ENCODE data around the gene HAPLN1. TPM values are rescaled to one million over a fixed set of nuclear protein-coding genes. Genes with fewer than 3 reads are reported as not detected.

HAPLN1 gene
- total RNA-seq, 2 donors from 2014 or later = 2.0 to 14.1 TPM

DNA sequence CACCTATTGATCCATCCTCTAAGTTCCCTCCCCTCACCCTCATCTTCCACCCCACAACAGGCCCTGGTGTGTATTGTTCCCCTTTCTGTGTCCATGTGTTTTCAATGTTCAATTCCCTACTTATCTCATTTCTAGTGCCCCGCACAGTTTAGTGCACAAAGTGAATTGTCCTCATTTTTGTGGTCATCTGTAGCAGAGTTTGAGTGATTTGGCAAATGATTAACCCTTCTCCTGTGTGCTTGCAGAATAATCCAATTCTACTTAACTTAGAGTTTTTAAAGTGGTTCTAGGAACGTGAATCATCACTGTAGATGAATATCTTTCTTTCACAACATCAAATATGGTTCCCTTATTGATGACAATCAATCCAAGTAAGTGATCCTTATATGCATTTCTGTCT, 6.3 kb upstream of the HAPLN1 start:
- Histone ChIP-seq H3K4me3 (no peak overlapping the region), H3K36me3 (no peaks in the 10 kb centered on the region), H3K4me1 (ENCODE audit: control insufficient read depth in 1 of 2, low read depth in 2 of 2) (peaks cover 0 to 2% of the 10 kb centered on the region in 2 donors), H3K9me3 (no peaks in the 10 kb centered on the region), H3K27ac (no peak overlapping the region), H3K27me3 (replicated peaks; ENCODE audit: insufficient read depth) (no peaks in the 10 kb centered on the region)
- no peak for DNase-seq (ENCODE audit: low spot score)
- no peak for ATAC-seq (ENCODE audit: insufficient number of reproducible peaks, low FRiP score, low read depth)
- no peak for TF ChIP-seq CTCF (IDR thresholded peaks at IDR 0.05)

DNA sequence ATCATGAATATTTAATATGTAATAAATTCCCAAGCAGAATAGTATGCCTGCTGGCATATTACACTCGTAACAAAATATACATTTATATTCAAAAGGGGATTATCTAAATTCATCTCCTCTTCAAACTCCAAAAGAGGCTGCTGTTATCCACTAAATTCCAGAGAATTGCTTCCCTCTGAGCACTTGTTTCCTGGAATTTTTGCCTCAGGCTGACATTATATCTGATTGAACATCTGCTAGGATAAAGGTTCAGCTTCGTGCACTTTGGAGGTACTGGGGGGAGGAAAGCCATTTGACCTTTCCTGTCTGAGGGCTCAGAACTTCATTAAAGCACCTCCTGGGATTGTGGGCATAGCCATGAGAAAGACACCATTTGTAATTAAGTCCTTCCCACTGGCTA, 4.3 kb upstream of the HAPLN1 start:
- TF ChIP-seq CTCF (IDR thresholded peaks at IDR 0.05) = no peak
- no peak overlapping the region for H3K27ac ChIP-seq
- no peaks in the 10 kb centered on the region for H3K27me3 ChIP-seq (replicated peaks; ENCODE audit: insufficient read depth)
- no peak for ATAC-seq (ENCODE audit: insufficient number of reproducible peaks, low FRiP score, low read depth)
- no peak overlapping the region for H3K4me3 ChIP-seq
- H3K4me1 ChIP-seq (ENCODE audit: control insufficient read depth in 1 of 2, low read depth in 2 of 2) = peaks cover 0 to 2% of the 10 kb centered on the region in 2 donors
- no peak for DNase-seq (ENCODE audit: low spot score)
- no peaks in the 10 kb centered on the region for H3K36me3 ChIP-seq
- no peaks in the 10 kb centered on the region for H3K9me3 ChIP-seq

DNA sequence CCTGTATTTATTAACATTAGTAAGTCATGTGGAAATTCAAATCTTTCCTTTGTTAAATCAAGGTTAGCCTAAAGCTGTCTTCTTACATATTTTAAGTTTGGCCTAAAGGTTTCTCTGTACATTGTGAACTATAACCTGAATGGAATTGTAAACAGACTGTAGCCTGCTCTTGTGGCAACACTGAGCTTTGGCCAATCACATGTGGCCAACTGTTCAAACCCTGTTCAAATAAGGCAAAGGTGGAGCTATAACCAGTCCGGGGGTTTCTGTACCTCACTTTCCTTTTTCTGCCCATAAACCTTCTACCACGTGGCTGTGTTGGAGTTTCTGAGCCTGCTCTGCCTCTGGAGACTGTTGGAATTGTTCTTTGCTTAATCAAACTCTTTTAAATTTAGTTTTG, 3.3 kb upstream of the HAPLN1 start:
- TF ChIP-seq CTCF (IDR thresholded peaks at IDR 0.05) = no peak
- Histone ChIP-seq H3K36me3 (no peaks in the 10 kb centered on the region), H3K9me3 (no peaks in the 10 kb centered on the region), H3K27ac (no peak overlapping the region), H3K4me1 (ENCODE audit: control insufficient read depth in 1 of 2, low read depth in 2 of 2) (peaks cover 0 to 2% of the 10 kb centered on the region in 2 donors), H3K4me3 (no peak overlapping the region), H3K27me3 (replicated peaks; ENCODE audit: insufficient read depth) (no peaks in the 10 kb centered on the region)
- DNase-seq (ENCODE audit: low spot score) (no peak), ATAC-seq (ENCODE audit: insufficient number of reproducible peaks, low FRiP score, low read depth) (no peak)

DNA sequence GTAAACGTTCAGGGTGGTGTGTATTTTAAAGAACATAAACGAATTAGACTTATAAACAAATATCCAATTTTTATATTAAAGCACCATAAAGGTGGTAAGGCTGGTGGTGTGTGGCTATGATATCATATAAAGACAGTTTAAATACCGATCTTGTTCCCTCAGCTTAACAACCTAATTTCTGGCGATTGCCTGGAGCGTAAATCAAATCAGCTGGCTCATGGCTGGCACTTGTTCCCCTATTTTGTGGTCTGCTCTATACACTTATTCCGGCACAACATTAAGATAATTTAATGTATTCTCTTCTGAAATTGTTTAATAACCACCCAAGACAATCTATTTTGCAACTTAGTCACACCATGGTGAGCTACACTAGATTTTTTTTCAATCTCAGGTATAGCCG, 2.4 kb upstream of the HAPLN1 start:
- Histone ChIP-seq H3K27me3 (replicated peaks; ENCODE audit: insufficient read depth) (no peaks in the 10 kb centered on the region), H3K27ac (no peak overlapping the region), H3K9me3 (no peaks in the 10 kb centered on the region), H3K4me1 (ENCODE audit: control insufficient read depth in 1 of 2, low read depth in 2 of 2) (peaks cover 0 to 2% of the 10 kb centered on the region in 2 donors), H3K4me3 (no peak overlapping the region), H3K36me3 (no peaks in the 10 kb centered on the region)
- ATAC-seq (ENCODE audit: insufficient number of reproducible peaks, low FRiP score, low read depth) (no peak), DNase-seq (ENCODE audit: low spot score) (no peak)
- TF ChIP-seq CTCF (IDR thresholded peaks at IDR 0.05) = no peak

- H3K9me3 ChIP-seq = no peaks in the 10 kb centered on the region
- H3K4me1 ChIP-seq (ENCODE audit: control insufficient read depth in 1 of 2, low read depth in 2 of 2) = peaks cover 0 to 2% of the 10 kb centered on the region in 2 donors
- peak overlapping the region; percentile 91 for H3K4me3 ChIP-seq
- H3K36me3 ChIP-seq = no peaks in the 10 kb centered on the region
- no peak for ATAC-seq (ENCODE audit: insufficient number of reproducible peaks, low FRiP score, low read depth)
- H3K27me3 ChIP-seq (replicated peaks; ENCODE audit: insufficient read depth) = no peaks in the 10 kb centered on the region
- H3K27ac ChIP-seq = peak overlapping the region; percentile 51 to 84
- peak; percentile 27 for TF ChIP-seq CTCF (IDR thresholded peaks at IDR 0.05)
- peak; percentile 9 for DNase-seq (ENCODE audit: low spot score)
Observed at GRCh38 chr5:83721953-83722901, 1.6 kb upstream of the HAPLN1 start.
